Panc1 (cell line): ENCODE measurements around the gene KCNMA1. TPM values are rescaled to one million over a fixed set of nuclear protein-coding genes. Genes with fewer than 3 reads are reported as not detected.

ENCODE experiments used
- ATAC-seq: fragments of 200-7000 bp; cut with Tn5 transposase; 2 replicates; pipeline ENCODE4 v1.9.1; 2020; ENCODE audit warnings: mild to moderate bottlenecking, moderate library complexity
- BruUV-seq: library from RNA; stranded (reverse); fragments of 400-500 nt; replicated peaks from 2 replicates; lab custom pipeline; 2021; lab: Mats Ljungman, UMichigan
- CTCF ChIA-PET: fragments of 300-600 bp; sonication (Branson Sonifier 250); formaldehyde crosslinking; loops from one replicate; lab custom pipeline; 2022; ENCODE audit warnings: antibody characterized with exemption; lab: Charles Lee
- POLR2A ChIA-PET: fragments of 300-600 bp; sonication (Branson Sonifier 250); formaldehyde crosslinking; loops from one replicate; lab custom pipeline; 2022; ENCODE audit warnings: antibody characterized with exemption; lab: Charles Lee
- DNase-seq: peaks from one replicate; pipeline ENCODE4 v3.0.0-alpha.2; 2010; ENCODE audit warnings: low read depth, low spot score
- H3K27ac ChIP-seq: 2 replicates; pipeline ENCODE4 v1.5.1; 2011; ENCODE audit warnings: mild to moderate bottlenecking, low read length, inconsistent platforms
- H3K27me3 ChIP-seq: fragments of 200-500 bp; sonication (Bioruptor generic); 2 replicates; pipeline ENCODE4 v1.6.0; 2014; ENCODE audit warnings: low read length, inconsistent platforms; ENCODE audit not compliant: control insufficient read depth, insufficient read depth
- H3K36me3 ChIP-seq: fragments of 200-500 bp; sonication (Bioruptor generic); 2 replicates; pipeline ENCODE4 v1.5.1; 2014; ENCODE audit warnings: inconsistent platforms, mild to moderate bottlenecking, low read length, moderate library complexity; ENCODE audit not compliant: control insufficient read depth, insufficient read depth
- H3K4me1 ChIP-seq: 2 replicates; pipeline ENCODE4 v1.5.1; 2011; ENCODE audit warnings: inconsistent platforms, mild to moderate bottlenecking, low read length, moderate library complexity; ENCODE audit not compliant: control insufficient read depth, insufficient read depth
- H3K4me3 ChIP-seq, 2 experiments: 2 replicates each; pipeline ENCODE4 v1.5.1; 2011 to 2012; ENCODE audit warnings: low read depth in 2 of 2, low read length in 2 of 2, mild to moderate bottlenecking in 2 of 2, inconsistent platforms in 1 of 2, moderate library complexity in 1 of 2
- H3K9me3 ChIP-seq: fragments of 200-500 bp; sonication (Bioruptor generic); 2 replicates; pipeline ENCODE4 v1.5.1; 2014; ENCODE audit warnings: low read depth, mild to moderate bottlenecking, inconsistent platforms, low read length, moderate library complexity; ENCODE audit not compliant: control insufficient read depth, insufficient read depth
- POLR2AphosphoS5 ChIP-seq: IDR thresholded peaks from 2 replicates; pipeline ENCODE4 v1.6.1; 2012; ENCODE audit warnings: mild to moderate bottlenecking, low read depth, low read length, moderate library complexity
- REST ChIP-seq, 2 experiments: IDR thresholded peaks; 2 replicates each; pipeline ENCODE4 v1.6.1; 2011 to 2012; ENCODE audit warnings: low read depth in 2 of 2, control low read depth in 1 of 2, low read length in 1 of 2, mild to moderate bottlenecking in 1 of 2, moderate library complexity in 1 of 2; ENCODE audit not compliant: insufficient read depth in 1 of 2
- SIN3A ChIP-seq: IDR thresholded peaks from 2 replicates; pipeline ENCODE4 v1.6.1; 2012; ENCODE audit warnings: low read depth, mild to moderate bottlenecking, low read length, moderate library complexity, borderline replicate concordance; ENCODE audit not compliant: insufficient read depth
- TCF7L2 ChIP-seq: IDR thresholded peaks from 2 replicates; pipeline ENCODE4 v1.6.1; 2011; ENCODE audit warnings: mild to moderate bottlenecking, low read depth, low read length, inconsistent platforms
- in situ Hi-C: cut with HindIII; loops from 2 replicates; pipeline ENCODE4 v1.10.0; 2016; ENCODE audit warnings: low sequenced_read_pairs, low pct_unique_long_range_greater_than_20kb
- intact Hi-C: fragments of 100-400 bp; cut with micrococcal nuclease; formaldehyde crosslinking; loops from one replicate; pipeline ENCODE4 v1.10.0; 2022; ENCODE audit not compliant: unreplicated experiment
- total RNA-seq: library from RNA; stranded (reverse); gene quantifications from one replicate; pipeline ENCODE4 v1.2.1, GENCODE V29; 2021; ENCODE audit not compliant: unreplicated experiment
- TF ChIP-seq, protein P1 (sequence below): fragments of 450-650 bp; IDR thresholded peaks from 2 replicates; pipeline ENCODE4 v1.5.1; 2017; ENCODE audit warnings: mild to moderate bottlenecking

The KCNMA1 gene
- total RNA-seq, 1 experiment from 2014 or later: 91.9 TPM

DNA sequence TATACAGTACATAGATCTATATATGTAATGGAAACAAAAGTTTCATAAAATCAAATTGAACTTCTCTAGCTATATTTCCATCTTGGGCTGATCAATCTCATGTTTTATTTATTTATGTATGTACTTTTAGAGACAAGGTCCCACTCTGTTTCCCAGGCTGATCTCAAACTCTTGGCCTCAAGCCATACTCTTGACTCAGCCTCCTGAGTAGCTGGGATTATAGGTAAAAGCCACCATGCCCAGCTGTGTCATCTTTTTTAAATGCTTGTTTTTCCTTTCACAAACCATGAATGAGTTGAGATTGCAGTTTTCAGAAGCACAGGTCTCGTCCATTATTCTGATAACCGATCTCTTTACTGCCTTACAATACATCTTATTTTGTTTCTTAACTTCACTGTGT lies 400.9 kb downstream of the KCNMA1 start:
- DNase-seq: no peak
- intact Hi-C loops: no loop called here

DNA sequence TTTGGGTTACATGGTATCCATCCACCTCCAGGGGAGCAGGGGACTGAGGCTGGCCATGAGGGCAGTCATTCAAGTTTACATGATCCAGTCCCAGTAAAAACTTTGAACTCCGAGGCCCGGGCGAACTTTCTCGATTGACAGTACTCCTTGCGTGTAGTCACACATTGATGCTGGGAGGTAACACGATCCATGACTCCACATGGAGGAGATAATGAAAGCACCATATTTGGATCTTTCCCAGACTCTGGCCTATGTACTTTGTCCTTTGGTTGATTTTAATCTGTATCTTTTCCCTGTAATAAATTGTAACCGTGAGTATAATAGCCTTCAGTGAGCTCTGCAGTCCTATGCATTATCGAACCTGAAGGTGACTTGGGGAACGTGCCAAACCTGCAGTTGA lies 401.6 kb downstream of the KCNMA1 start:
- ChIA-PET POLR2A (no interaction called here), CTCF (no interaction called here)
- in situ Hi-C loops (no loop called here), intact Hi-C loops (no loop called here)
- H3K9me3 ChIP-seq: no peaks in the 10 kb centered on the region
- TF ChIP-seq SIN3A: no peak
- no peak for TF ChIP-seq POLR2AphosphoS5
- TF ChIP-seq, protein P1, sequence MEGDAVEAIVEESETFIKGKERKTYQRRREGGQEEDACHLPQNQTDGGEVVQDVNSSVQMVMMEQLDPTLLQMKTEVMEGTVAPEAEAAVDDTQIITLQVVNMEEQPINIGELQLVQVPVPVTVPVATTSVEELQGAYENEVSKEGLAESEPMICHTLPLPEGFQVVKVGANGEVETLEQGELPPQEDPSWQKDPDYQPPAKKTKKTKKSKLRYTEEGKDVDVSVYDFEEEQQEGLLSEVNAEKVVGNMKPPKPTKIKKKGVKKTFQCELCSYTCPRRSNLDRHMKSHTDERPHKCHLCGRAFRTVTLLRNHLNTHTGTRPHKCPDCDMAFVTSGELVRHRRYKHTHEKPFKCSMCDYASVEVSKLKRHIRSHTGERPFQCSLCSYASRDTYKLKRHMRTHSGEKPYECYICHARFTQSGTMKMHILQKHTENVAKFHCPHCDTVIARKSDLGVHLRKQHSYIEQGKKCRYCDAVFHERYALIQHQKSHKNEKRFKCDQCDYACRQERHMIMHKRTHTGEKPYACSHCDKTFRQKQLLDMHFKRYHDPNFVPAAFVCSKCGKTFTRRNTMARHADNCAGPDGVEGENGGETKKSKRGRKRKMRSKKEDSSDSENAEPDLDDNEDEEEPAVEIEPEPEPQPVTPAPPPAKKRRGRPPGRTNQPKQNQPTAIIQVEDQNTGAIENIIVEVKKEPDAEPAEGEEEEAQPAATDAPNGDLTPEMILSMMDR: no peak
- TF ChIP-seq REST (IDR thresholded peaks at IDR 0.05; ENCODE audit: insufficient read depth in 1 of 2, low read depth in 2 of 2, low read length in 1 of 2): no peak
- TF ChIP-seq TCF7L2: 0 out of 2 replicates have a peak, but pooled peaks have one; percentile 1
- H3K27ac ChIP-seq: no peak overlapping the region; the same call in 1 of the 2 replicates
- BruUV-seq: no TSS peak
- H3K4me3 ChIP-seq: no peak overlapping the region
- H3K36me3 ChIP-seq: no peaks in the 10 kb centered on the region
- no peaks in the 10 kb centered on the region for H3K27me3 ChIP-seq
- H3K4me1 ChIP-seq: peaks cover 20% of the 10 kb centered on the region; the same call in 1 of the 2 replicates
- DNase-seq (no peak), ATAC-seq (no peak)

More for the DNA sequence above, 400.9 kb downstream of the KCNMA1 start:
- Histone ChIP-seq H3K4me3 (no peak overlapping the region), H3K27me3 (no peaks in the 10 kb centered on the region), H3K9me3 (no peaks in the 10 kb centered on the region), H3K4me1 (peaks cover 20% of the 10 kb centered on the region; the same call in 1 of the 2 replicates), H3K36me3 (no peaks in the 10 kb centered on the region), H3K27ac (no peak overlapping the region)
- ChIA-PET POLR2A (no interaction called here), CTCF (no interaction called here)
- no TSS peak for BruUV-seq
- no peak for TF ChIP-seq SIN3A
- TF ChIP-seq POLR2AphosphoS5: no peak
- no peak for TF ChIP-seq REST (IDR thresholded peaks at IDR 0.05; ENCODE audit: insufficient read depth in 1 of 2, low read depth in 2 of 2, low read length in 1 of 2)
- no peak for TF ChIP-seq TCF7L2
- TF ChIP-seq, protein P1: no peak
- 0 out of 2 replicates have a peak, but pooled peaks have one; percentile 49 for ATAC-seq
- in situ Hi-C loops: no loop called here
